SK-MEL-5 (cell line): ENCODE data around the gene DLGAP3. TPM values are rescaled to one million over a fixed set of nuclear protein-coding genes. Genes with fewer than 3 reads are reported as not detected.
"Not testable (repeated sequence)": the region's sequence is repeated elsewhere in the genome, so short reads cannot be mapped to it uniquely, and the experiment has no call there.

Experiments used
- DNase-seq: peaks from one replicate; pipeline ENCODE4 v3.0.0-alpha.2; 2016; ENCODE audit warnings: low read depth, low spot score
- in situ Hi-C: cut with HindIII; loops from 2 replicates; pipeline ENCODE4 v1.10.0; 2016; ENCODE audit warnings: low sequenced_read_pairs, high pct_unique_total_duplicates, low pct_unique_long_range_greater_than_20kb
- total RNA-seq: library from RNA; depleted of rRNA; stranded (reverse); fragments of >200 nt; shearing (Covaris generic); gene quantifications from 2 replicates; pipeline ENCODE4 v1.2.3, GENCODE V29; 2014; rRNA removed

The DLGAP3 gene
- total RNA-seq, 1 experiment from 2014 or later, result 1.8 TPM

- in situ Hi-C loops, result no loop called here
- DNase-seq, result no peak
Observed at GRCh38 chr1:34828611-34829010, 100.8 kb downstream of the DLGAP3 start.

GRCh38 chr1:34827341-34827941 lies 102.0 kb downstream of the DLGAP3 start:
- DNase-seq, result no peak
- in situ Hi-C loops, result no loop called here

GRCh38 chr1:34825455-34826091 lies 103.9 kb downstream of the DLGAP3 start:
- no peak for DNase-seq

GRCh38 chr1:34824817-34825454 lies 104.5 kb downstream of the DLGAP3 start:
- in situ Hi-C loops, result no loop called here
- DNase-seq, result no peak

More at GRCh38 chr1:34825455-34826091, 103.9 kb downstream of the DLGAP3 start:
- in situ Hi-C loops, result no loop called here

- no peak for DNase-seq
- in situ Hi-C loops, result no loop called here
Observed at GRCh38 chr1:34822202-34822601, 107.2 kb downstream of the DLGAP3 start.

GRCh38 chr1:34818862-34819261 lies 110.6 kb downstream of the DLGAP3 start:
- in situ Hi-C loops, DNase-seq: not testable (repeated sequence)

- in situ Hi-C loops, result no loop called here
- DNase-seq, result no peak
Observed at GRCh38 chr1:34816778-34817177, 112.7 kb downstream of the DLGAP3 start.

GRCh38 chr1:34816332-34816731 lies 113.1 kb downstream of the DLGAP3 start:
- in situ Hi-C loops, result no loop called here
- DNase-seq, result no peak

Other genes starting within 250 kb of the DLGAP3 start
- gene GJB5, start 174.6 kb downstream of the DLGAP3 start, total RNA-seq, result not detected in 2 replicates
- gene GJB4, start 169.9 kb downstream of the DLGAP3 start, total RNA-seq, result not detected in 2 replicates
- gene GJB3, start 148.4 kb downstream of the DLGAP3 start, total RNA-seq, result not detected in 2 replicates
- not detected in 2 replicates for gene GJA4, start 136.7 kb downstream of the DLGAP3 start, total RNA-seq
- 39.7 and 40.7 TPM in 2 replicates for gene SMIM12, start 69.9 kb downstream of the DLGAP3 start, total RNA-seq
- gene TMEM35B, start 55.7 kb upstream of the DLGAP3 start, total RNA-seq, result 22.7 and 22.9 TPM in 2 replicates
- gene ZMYM6, start 102.3 kb upstream of the DLGAP3 start, total RNA-seq, result 10.0 and 10.4 TPM in 2 replicates
- gene ZMYM1, start 149.7 kb upstream of the DLGAP3 start, total RNA-seq, result 18.8 and 19.3 TPM in 2 replicates